Stimulated activated CD4-positive, alpha-beta T cell treated with anti-CD3 and anti-CD28 coated beads, Interleukin-1b, Interleukin-23, amount 100 ng/mL, for 48 hours (primary cell): ENCODE data around the gene FXYD6.

Experiments used
- DNase-seq: peaks from one replicate; pipeline ENCODE4 v3.0.0-alpha.2; 2020

The FXYD6 gene

GRCh38 chr11:117910525-117910924 lies 34.1 kb upstream of the FXYD6 start:
- DNase-seq: no peak

GRCh38 chr11:117909611-117910382 lies 33.3 kb upstream of the FXYD6 start:
- no peak for DNase-seq

GRCh38 chr11:117908959-117909610 lies 32.6 kb upstream of the FXYD6 start:
- DNase-seq: no peak

GRCh38 chr11:117908109-117908895 lies 31.8 kb upstream of the FXYD6 start:
- DNase-seq: no peak

- DNase-seq: peak; percentile 84
Measured at GRCh38 chr11:117907276-117908108, 31.0 kb upstream of the FXYD6 start.

GRCh38 chr11:117906710-117907109 lies 30.3 kb upstream of the FXYD6 start:
- no peak for DNase-seq

- DNase-seq: no peak
Measured at GRCh38 chr11:117906126-117906525, 29.7 kb upstream of the FXYD6 start.

- DNase-seq: no peak
Measured at GRCh38 chr11:117905524-117905923, 29.1 kb upstream of the FXYD6 start.

GRCh38 chr11:117903505-117904382 lies 27.3 kb upstream of the FXYD6 start:
- DNase-seq: no peak

- DNase-seq: no peak
Measured at GRCh38 chr11:117902001-117902845, 25.8 kb upstream of the FXYD6 start.

GRCh38 chr11:117901601-117902000 lies 25.1 kb upstream of the FXYD6 start:
- DNase-seq: no peak

GRCh38 chr11:117900720-117901440 lies 24.4 kb upstream of the FXYD6 start:
- no peak for DNase-seq

GRCh38 chr11:117900121-117900648 lies 23.7 kb upstream of the FXYD6 start:
- DNase-seq: no peak

GRCh38 chr11:117898059-117898458 lies 21.6 kb upstream of the FXYD6 start:
- DNase-seq: no peak

GRCh38 chr11:117892651-117893050 lies 16.2 kb upstream of the FXYD6 start:
- DNase-seq: no peak

- DNase-seq: no peak
Measured at GRCh38 chr11:117891362-117891761, 14.9 kb upstream of the FXYD6 start.

- no peak for DNase-seq
Measured at GRCh38 chr11:117888139-117888566, 11.7 kb upstream of the FXYD6 start.

- DNase-seq: no peak
Measured at GRCh38 chr11:117887431-117888138, 11.1 kb upstream of the FXYD6 start.

GRCh38 chr11:117885777-117886176 lies 9.3 kb upstream of the FXYD6 start:
- DNase-seq: no peak
